Calu3 (cell line): ENCODE measurements around the gene PRR29. TPM values are rescaled to one million over a fixed set of nuclear protein-coding genes. Genes with fewer than 3 reads are reported as not detected.

Source experiments
- BruUV-seq: library from RNA; stranded (reverse); fragments of 400-500 nt; replicated peaks from 2 replicates; lab custom pipeline; 2021; lab: Mats Ljungman, UMichigan
- CTCF ChIA-PET: fragments of 300-600 bp; sonication (Branson Sonifier 250); formaldehyde crosslinking; loops from one replicate; lab custom pipeline; 2022; ENCODE audit warnings: antibody characterized with exemption; lab: Charles Lee
- DNase-seq: peaks from one replicate; pipeline ENCODE4 v3.0.0; 2022
- H3K27ac Mint-ChIP-seq: one replicate; pipeline ENCODE4 v1.8.0; 2022; ENCODE audit warnings: mixed read lengths; ENCODE audit not compliant: unreplicated experiment
- H3K27me3 Mint-ChIP-seq: one replicate; pipeline ENCODE4 v1.8.0; 2022; ENCODE audit warnings: mixed read lengths; ENCODE audit not compliant: unreplicated experiment
- H3K36me3 Mint-ChIP-seq: one replicate; pipeline ENCODE4 v1.8.0; 2022; ENCODE audit warnings: mild to moderate bottlenecking, moderate library complexity, mixed read lengths; ENCODE audit not compliant: insufficient read depth, unreplicated experiment
- H3K4me1 Mint-ChIP-seq: one replicate; pipeline ENCODE4 v1.8.0; 2022; ENCODE audit warnings: mild to moderate bottlenecking, low read depth, mixed read lengths; ENCODE audit not compliant: unreplicated experiment
- H3K4me3 Mint-ChIP-seq: one replicate; pipeline ENCODE4 v1.8.0; 2022; ENCODE audit warnings: mild to moderate bottlenecking, low read depth, moderate library complexity, mixed read lengths; ENCODE audit not compliant: unreplicated experiment
- H3K9me3 Mint-ChIP-seq: one replicate; pipeline ENCODE4 v1.8.0; 2022; ENCODE audit warnings: low read depth, mixed read lengths; ENCODE audit not compliant: unreplicated experiment
- CTCF ChIP-seq: fragments of 200-600 bp; IDR thresholded peaks from one replicate; pipeline ENCODE4 v1.8.0; 2022; ENCODE audit warnings: antibody characterized with exemption; ENCODE audit not compliant: unreplicated experiment
- intact Hi-C: fragments of 100-400 bp; cut with micrococcal nuclease; formaldehyde crosslinking; loops from one replicate; pipeline ENCODE4 v1.10.0; 2022; ENCODE audit not compliant: unreplicated experiment
- total RNA-seq: library from RNA; stranded (reverse); gene quantifications from 2 replicates; pipeline ENCODE4 v1.2.3, GENCODE V29; 2022

PRR29 gene
- total RNA-seq, 1 experiment from 2014 or later = 0.61 TPM

DNA sequence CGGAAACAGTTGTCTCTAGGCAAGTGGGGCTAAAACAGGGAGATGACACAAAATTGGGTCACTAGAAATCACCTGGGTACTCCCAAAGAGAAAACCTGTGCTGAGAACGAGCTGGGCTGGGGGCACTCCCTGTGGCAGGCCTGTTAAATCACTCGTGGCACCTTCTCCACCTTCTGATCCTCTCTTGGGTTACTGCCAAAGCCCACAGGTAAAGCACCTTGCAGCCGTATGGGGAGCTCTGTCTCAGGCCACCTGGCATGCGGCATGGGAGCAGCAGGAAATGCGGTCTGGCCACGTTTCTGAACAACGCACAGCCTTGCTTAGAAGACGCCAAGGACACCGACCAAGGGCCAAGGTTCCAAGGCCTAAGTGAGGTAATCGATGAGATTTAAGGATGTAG, 43.8 kb downstream of the PRR29 start:
- intact Hi-C loops = no loop called here
- peaks cover 14% of the 10 kb centered on the region for H3K36me3 Mint-ChIP-seq
- H3K9me3 Mint-ChIP-seq = no peaks in the 10 kb centered on the region
- no TSS peak for BruUV-seq
- CTCF ChIA-PET = interaction anchor here (1.0 to 1.2 kb wide), 3 partner anchors 13 to 153 kb away, joined by 3 read pairs; no protein-coding TSS in a partner anchor
- H3K4me3 Mint-ChIP-seq = no peak overlapping the region
- TF ChIP-seq CTCF = no peak
- no peak overlapping the region for H3K27ac Mint-ChIP-seq
- no peaks in the 10 kb centered on the region for H3K4me1 Mint-ChIP-seq
- no peak for DNase-seq
- H3K27me3 Mint-ChIP-seq = no peaks in the 10 kb centered on the region

DNA sequence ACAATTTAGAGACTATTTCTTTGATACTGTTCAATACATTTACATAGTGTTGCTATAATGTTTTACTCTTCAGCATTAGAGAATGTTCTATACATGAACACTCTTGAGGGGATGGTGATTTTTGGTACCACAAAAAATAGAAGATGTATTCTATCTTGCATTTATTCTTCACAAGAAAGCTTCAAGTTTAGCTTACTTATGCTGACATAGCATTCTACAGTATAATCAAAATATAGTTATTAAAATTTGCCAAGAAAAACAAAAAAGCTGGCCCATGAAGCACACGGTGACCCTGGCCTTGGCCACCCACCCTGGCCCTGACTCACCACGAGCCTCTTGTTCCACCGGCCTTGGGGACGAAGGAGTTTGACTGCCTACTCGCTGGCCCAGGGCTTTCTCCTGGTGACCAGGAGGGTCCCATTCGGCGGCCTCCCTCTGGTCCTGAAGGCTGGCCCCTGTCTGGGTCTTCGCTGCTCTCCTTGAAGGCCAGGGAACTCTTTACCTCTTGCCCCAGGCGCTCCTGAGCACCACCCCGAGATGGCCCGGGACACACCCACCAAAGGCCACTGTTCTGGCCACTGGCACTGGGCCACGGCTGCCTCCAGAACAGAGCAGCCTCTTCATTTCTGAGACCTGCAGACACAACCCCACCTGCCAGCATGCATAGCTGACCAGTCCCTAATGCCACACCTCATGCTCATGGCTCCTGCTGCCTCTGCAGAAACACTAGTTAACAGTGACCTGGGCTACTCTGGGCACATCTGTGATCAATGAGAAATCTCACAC, 44.7 kb downstream of the PRR29 start:
- no peak for TF ChIP-seq CTCF
- no peak for DNase-seq
- no peak overlapping the region for H3K4me3 Mint-ChIP-seq
- no peaks in the 10 kb centered on the region for H3K4me1 Mint-ChIP-seq
- no peaks in the 10 kb centered on the region for H3K27me3 Mint-ChIP-seq
- peaks cover 14% of the 10 kb centered on the region for H3K36me3 Mint-ChIP-seq
- intact Hi-C loops = no loop called here
- no peaks in the 10 kb centered on the region for H3K9me3 Mint-ChIP-seq
- CTCF ChIA-PET = interaction anchor here (0.5 to 1.0 kb wide), 2 partner anchors 154 to 223 kb away, joined by 3 to 4 read pairs; no protein-coding TSS in a partner anchor
- no peak overlapping the region for H3K27ac Mint-ChIP-seq
- BruUV-seq = no TSS peak

DNA sequence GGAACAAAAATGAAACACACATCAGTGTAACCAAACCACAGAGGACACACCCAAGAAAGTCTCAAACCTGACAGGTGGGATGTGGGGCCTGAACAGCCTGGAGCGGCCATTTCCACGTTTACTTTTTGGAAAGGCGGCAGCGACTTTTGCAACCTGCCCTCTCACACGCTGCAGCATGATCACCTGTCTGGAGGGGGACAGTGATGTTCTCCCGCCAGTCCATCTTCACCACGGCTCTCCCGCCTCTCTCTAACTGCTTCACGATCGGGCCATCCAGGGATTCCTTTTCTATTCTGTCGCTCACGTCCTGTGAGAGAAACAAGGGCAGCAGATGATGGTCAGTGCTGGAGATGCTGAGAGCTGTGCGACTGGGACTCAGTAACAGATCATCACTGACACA, 47.0 kb downstream of the PRR29 start:
- peaks cover 14% of the 10 kb centered on the region for H3K36me3 Mint-ChIP-seq
- intact Hi-C loops = no loop called here
- no peaks in the 10 kb centered on the region for H3K27me3 Mint-ChIP-seq
- no peak for TF ChIP-seq CTCF
- CTCF ChIA-PET = no interaction called here
- H3K4me3 Mint-ChIP-seq = no peak overlapping the region
- BruUV-seq = no TSS peak
- H3K27ac Mint-ChIP-seq = no peak overlapping the region
- no peaks in the 10 kb centered on the region for H3K9me3 Mint-ChIP-seq
- no peak for DNase-seq
- no peaks in the 10 kb centered on the region for H3K4me1 Mint-ChIP-seq

DNA sequence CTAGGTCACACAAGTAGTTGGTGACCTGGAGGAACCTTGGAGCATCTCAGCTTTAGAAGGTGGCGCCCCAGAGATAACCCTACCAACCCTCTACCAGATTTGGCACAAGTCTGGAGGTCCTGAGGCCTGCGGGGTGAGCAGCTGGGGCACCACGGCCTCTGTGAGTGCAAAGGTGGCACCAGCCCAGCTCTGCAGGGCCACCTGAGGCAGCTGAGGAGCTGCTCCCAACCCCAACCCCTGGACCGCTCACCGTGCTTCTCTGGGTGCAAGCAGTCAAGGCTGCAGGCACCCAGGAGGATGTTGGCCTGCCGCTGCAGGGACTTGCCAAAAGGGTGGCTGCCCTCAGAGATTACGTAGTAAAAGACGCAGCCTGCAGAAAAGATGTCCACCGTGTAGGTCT, 50.7 kb downstream of the PRR29 start:
- no peak for DNase-seq
- BruUV-seq = no TSS peak
- CTCF ChIA-PET = no interaction called here
- Mint-ChIP-seq H3K4me1 (no peaks in the 10 kb centered on the region), H3K27me3 (no peaks in the 10 kb centered on the region), H3K27ac (no peak overlapping the region), H3K9me3 (no peaks in the 10 kb centered on the region), H3K4me3 (no peak overlapping the region), H3K36me3 (peaks cover 16% of the 10 kb centered on the region)
- intact Hi-C loops = no loop called here
- TF ChIP-seq CTCF = no peak
